GM21576 (cell line): ENCODE measurements around the gene APCDD1.

Experiments used
- ATAC-seq: cut with Tn5 transposase; IDR thresholded peaks from one replicate; pipeline ENCODE4 v1.9.1; 2021; ENCODE audit warnings: mild to moderate bottlenecking, moderate library complexity; ENCODE audit not compliant: unreplicated experiment

Gene APCDD1

GRCh38 chr18:10453806-10454680, at the start of gene APCDD1:
APCDD1 (plus strand) TSS chr18:10454635; CDS start chr18:10454982, 347 bp downstream.
- ATAC-seq, result no peak

GRCh38 chr18:10405014-10405493, 49.4 kb upstream of the APCDD1 start:
- no peak for ATAC-seq

GRCh38 chr18:10405816-10406663, 48.4 kb upstream of the APCDD1 start:
- ATAC-seq, result no peak

- no peak for ATAC-seq
Measured at GRCh38 chr18:10408131-10408530, 46.3 kb upstream of the APCDD1 start.

- no peak for ATAC-seq
Measured at GRCh38 chr18:10409041-10409440, 45.4 kb upstream of the APCDD1 start.

GRCh38 chr18:10410472-10411308, 43.7 kb upstream of the APCDD1 start:
- no peak for ATAC-seq

- no peak for ATAC-seq
Measured at GRCh38 chr18:10412933-10413332, 41.5 kb upstream of the APCDD1 start.

- no peak for ATAC-seq
Measured at GRCh38 chr18:10413722-10414121, 40.7 kb upstream of the APCDD1 start.

GRCh38 chr18:10414293-10414842, 40.1 kb upstream of the APCDD1 start:
- ATAC-seq, result no peak

GRCh38 chr18:10416065-10416464, 38.4 kb upstream of the APCDD1 start:
- no peak for ATAC-seq

- no peak for ATAC-seq
Measured at GRCh38 chr18:10417191-10417590, 37.2 kb upstream of the APCDD1 start.

GRCh38 chr18:10417664-10418063, 36.8 kb upstream of the APCDD1 start:
- no peak for ATAC-seq

GRCh38 chr18:10418836-10419235, 35.6 kb upstream of the APCDD1 start:
- ATAC-seq, result no peak

GRCh38 chr18:10419420-10420103, 34.9 kb upstream of the APCDD1 start:
- no peak for ATAC-seq

GRCh38 chr18:10420561-10421352, 33.7 kb upstream of the APCDD1 start:
- no peak for ATAC-seq

GRCh38 chr18:10421859-10422258, 32.6 kb upstream of the APCDD1 start:
- no peak for ATAC-seq

GRCh38 chr18:10422731-10423130, 31.7 kb upstream of the APCDD1 start:
- ATAC-seq, result no peak

- no peak for ATAC-seq
Measured at GRCh38 chr18:10424585-10425307, 29.7 kb upstream of the APCDD1 start.
